HepG2 (cell line): ENCODE measurements around the gene STK39. TPM values are rescaled to one million over a fixed set of nuclear protein-coding genes. Genes with fewer than 3 reads are reported as not detected.

Experiments
- ATAC-seq: fragments of 200-7000 bp; cut with Tn5 transposase; 3 replicates; pipeline ENCODE4 v1.9.1; 2020; ENCODE audit warnings: mild to moderate bottlenecking, moderate library complexity
- BruUV-seq: library from RNA; stranded (reverse); fragments of 400-500 nt; replicated peaks from 2 replicates; lab custom pipeline; 2021; lab: Mats Ljungman, UMichigan
- CTCF ChIA-PET: fragments of 300-600 bp; formaldehyde crosslinking; extraction: SDS; loops from one replicate; lab custom pipeline; 2021; ENCODE audit warnings: low total read pairs, inconsistent platforms, low intra/inter-chr PET ratio; lab: Yijun Ruan, JAX
- POLR2A ChIA-PET: fragments of 350-600 bp; sonication (Branson Sonifier 250); formaldehyde crosslinking; loops from one replicate; lab custom pipeline; 2020; ENCODE audit warnings: antibody characterized with exemption, inconsistent platforms; lab: Yijun Ruan, JAX
- DNase-seq: peaks from one replicate; pipeline ENCODE4 v3.0.0-alpha.2; 2015; ENCODE audit warnings: low spot score
- FAIRE-seq: peaks from 3 replicates; lab custom pipeline; 2011; peaks lifted over from hg19 to GRCh38; lab: Jason Lieb, UNC
- H2AFZ ChIP-seq: one replicate; pipeline ENCODE4 v1.6.1; 2011; ENCODE audit warnings: low read length, inconsistent platforms
- H3K27ac ChIP-seq: fragments of 300-600 bp; 3 replicates; pipeline ENCODE4 v1.8.0; 2011; ENCODE audit warnings: mixed run types, mild to moderate bottlenecking, mixed read lengths, low read length, inconsistent platforms; ENCODE audit not compliant: insufficient read depth; ENCODE audit errors: extremely low read length
- H3K27me3 ChIP-seq, 2 experiments: fragments of 200-600 bp in 1 of 2; 2 replicates in 1 of 2; 3 replicates in 1 of 2; pipeline versions ENCODE4 v1.6.0 to v1.8.0; 2011; ENCODE audit warnings: low read length in 2 of 2, mild to moderate bottlenecking in 2 of 2, moderate library complexity in 2 of 2, inconsistent platforms in 1 of 2; ENCODE audit not compliant: insufficient read depth in 2 of 2, control insufficient read depth in 1 of 2
- H3K36me3 ChIP-seq, 2 experiments: fragments of 200-600 bp in 1 of 2; replicated peaks in 1 of 2; 2 replicates in 1 of 2; 3 replicates in 1 of 2; pipeline versions ENCODE4 v1.5.1 to v1.8.0; 2011; ENCODE audit warnings: low read length in 2 of 2, inconsistent platforms in 1 of 2; ENCODE audit not compliant: insufficient read depth in 2 of 2, control insufficient read depth in 1 of 2
- H3K4me1 ChIP-seq: 2 replicates; pipeline ENCODE4 v1.5.1; 2012; ENCODE audit warnings: low read length, inconsistent platforms; ENCODE audit not compliant: insufficient read depth
- H3K4me2 ChIP-seq: 2 replicates; pipeline ENCODE4 v1.6.0; 2011; ENCODE audit warnings: low read depth, low read length, inconsistent platforms
- H3K4me3 ChIP-seq, 3 experiments: fragments of 200-600 bp in 1 of 3; sonication (generic), shearing (Covaris generic) in 1 of 3; replicated peaks in 1 of 3; 2 replicates each; pipeline ENCODE4 v1.5.1; 2011 to 2016; ENCODE audit warnings: low read length in 3 of 3, inconsistent platforms in 2 of 3, low read depth in 2 of 3, mild to moderate bottlenecking in 2 of 3, control low read depth in 1 of 3, mixed read lengths in 1 of 3; ENCODE audit not compliant: insufficient read depth in 1 of 3
- H3K79me2 ChIP-seq: one replicate; pipeline ENCODE4 v1.6.1; 2011; ENCODE audit warnings: low read length, inconsistent platforms; ENCODE audit not compliant: insufficient read depth
- H3K9ac ChIP-seq: 2 replicates; pipeline ENCODE4 v1.6.0; 2011; ENCODE audit warnings: mild to moderate bottlenecking, low read depth, low read length, inconsistent platforms; ENCODE audit not compliant: insufficient read depth
- H3K9me3 ChIP-seq: 2 replicates; pipeline ENCODE4 v1.5.1; 2012; ENCODE audit warnings: mild to moderate bottlenecking, low read length
- H4K20me1 ChIP-seq: 2 replicates; pipeline ENCODE4 v1.6.0; 2011; ENCODE audit warnings: inconsistent platforms, mild to moderate bottlenecking, low read length, moderate library complexity; ENCODE audit not compliant: insufficient read depth
- CREB1 ChIP-seq, 2 experiments: fragments of 450-650 bp in 1 of 2; IDR thresholded peaks; 2 replicates each; pipeline ENCODE4 v1.6.1; 2016 to 2017; ENCODE audit warnings: control low read depth in 1 of 2, mild to moderate bottlenecking in 1 of 2, missing compliant biosample characterization in 1 of 2, missing genetic modification characterization in 1 of 2
- GATAD2A ChIP-seq: IDR thresholded peaks from 2 replicates; pipeline ENCODE4 v1.6.1; 2016
- RBAK ChIP-seq: sonication (generic); formaldehyde crosslinking; IDR thresholded peaks from 2 replicates; pipeline ENCODE4 v1.5.1; 2020; ENCODE audit warnings: mild to moderate bottlenecking, missing genetic modification reagents
- REPIN1 ChIP-seq: sonication (generic); formaldehyde crosslinking; IDR thresholded peaks from 2 replicates; pipeline ENCODE4 v1.8.0; 2022; ENCODE audit warnings: missing genetic modification reagents, low read depth, mild to moderate bottlenecking, borderline replicate concordance
- RXRA ChIP-seq: sonication (generic); formaldehyde crosslinking; IDR thresholded peaks from 2 replicates; pipeline ENCODE4 v1.5.1; 2020; ENCODE audit warnings: missing genetic modification reagents
- SATB2 ChIP-seq: sonication (generic); formaldehyde crosslinking; IDR thresholded peaks from 2 replicates; pipeline ENCODE4 v1.5.0; 2020; ENCODE audit warnings: missing genetic modification reagents
- SIX4 ChIP-seq: sonication (generic); formaldehyde crosslinking; IDR thresholded peaks from 2 replicates; pipeline ENCODE4 v1.4.0; 2020; ENCODE audit warnings: missing genetic modification reagents
- SMARCE1 ChIP-seq: fragments of 450-650 bp; IDR thresholded peaks from 2 replicates; pipeline ENCODE4 v1.6.1; 2017; ENCODE audit warnings: borderline replicate concordance
- ZEB1 ChIP-seq: IDR thresholded peaks from 2 replicates; pipeline ENCODE4 v1.6.1; 2012; ENCODE audit warnings: mild to moderate bottlenecking, low read depth, inconsistent platforms; ENCODE audit not compliant: insufficient replicate concordance
- ZNF138 ChIP-seq: sonication (generic); formaldehyde crosslinking; IDR thresholded peaks from 2 replicates; pipeline ENCODE4 v1.5.0; 2020; ENCODE audit warnings: mild to moderate bottlenecking, low read depth, missing genetic modification reagents
- ZNF468 ChIP-seq: sonication (generic); formaldehyde crosslinking; IDR thresholded peaks from 2 replicates; pipeline ENCODE4 v1.8.0; 2022; ENCODE audit warnings: mild to moderate bottlenecking, moderate library complexity, missing genetic modification reagents
- ZNF589 ChIP-seq: sonication (generic); formaldehyde crosslinking; conservative IDR thresholded peaks from 2 replicates; pipeline ENCODE4 v1.8.0; 2022; ENCODE audit warnings: mild to moderate bottlenecking, moderate library complexity, missing genetic modification reagents
- WGBS: methylation state at CpG from one replicate; pipeline ENCODE4 v1.1.6; 2017; ENCODE audit warnings: low lambda C conversion rate; 5-methylcytosine and 5-hydroxymethylcytosine counted together
- in situ Hi-C: cut with HindIII; loops from 2 replicates; pipeline ENCODE4 v1.10.0; 2017; ENCODE audit warnings: low pct_unique_long_range_greater_than_20kb; ENCODE audit not compliant: extremely low pct_ligation_motif_present
- intact Hi-C: fragments of 100-400 bp; cut with micrococcal nuclease; formaldehyde crosslinking; loops from one replicate; pipeline ENCODE4 v1.10.0; 2022; ENCODE audit not compliant: unreplicated experiment
- polyA plus RNA-seq, 8 experiments: library from polyadenylated mRNA; depleted of rRNA in 3 of 8; stranded (reverse) in 7 of 8; unstranded in 1 of 8; fragments of >200 nt; fragmentation: Illumina TruSeq in 4 of 8; extraction: Trizol in 4 of 8; gene quantifications; 2 replicates each; pipeline versions ENCODE4 v1.2.1 to v1.2.3, GENCODE V29; 2011 to 2016; ENCODE audit warnings: low read depth in 4 of 8, missing spikeins in 1 of 8, mixed read lengths in 1 of 8; ENCODE audit not compliant: insufficient read depth in 1 of 8
- total RNA-seq, 5 experiments: library from RNA; depleted of rRNA; stranded (reverse); fragments of >200 nt; fragmentation: Illumina TruSeq; extraction: Trizol; gene quantifications; 2 replicates each; pipeline ENCODE4 v1.2.3, GENCODE V29; 2016; ENCODE audit warnings: low read depth in 1 of 5
- TF ChIP-seq, protein P1 (sequence below): sonication (generic); formaldehyde crosslinking; conservative IDR thresholded peaks from 2 replicates; pipeline ENCODE4 v1.4.0; 2020; ENCODE audit warnings: mild to moderate bottlenecking, missing genetic modification reagents, moderate library complexity
- TF ChIP-seq, protein P2 (sequence below): sonication (generic); formaldehyde crosslinking; IDR thresholded peaks from 2 replicates; pipeline ENCODE4 v1.8.1; 2022; ENCODE audit warnings: mild to moderate bottlenecking, missing genetic modification reagents
- TF ChIP-seq, protein P3 (sequence below): sonication (generic); formaldehyde crosslinking; IDR thresholded peaks from 2 replicates; pipeline ENCODE4 v1.8.0; 2022; ENCODE audit warnings: mild to moderate bottlenecking, missing genetic modification reagents, moderate library complexity
- TF ChIP-seq, protein P4 (sequence below): sonication (generic); formaldehyde crosslinking; IDR thresholded peaks from 2 replicates; pipeline ENCODE4 v1.5.0; 2020; ENCODE audit warnings: mild to moderate bottlenecking, missing genetic modification reagents, borderline replicate concordance

STK39 gene
- total and polyA plus RNA-seq, 2 of the 13 experiments (the other 11 are each of a cell fraction or from before 2014, with no cell fraction given) = 27.3 to 38.4 TPM

DNA sequence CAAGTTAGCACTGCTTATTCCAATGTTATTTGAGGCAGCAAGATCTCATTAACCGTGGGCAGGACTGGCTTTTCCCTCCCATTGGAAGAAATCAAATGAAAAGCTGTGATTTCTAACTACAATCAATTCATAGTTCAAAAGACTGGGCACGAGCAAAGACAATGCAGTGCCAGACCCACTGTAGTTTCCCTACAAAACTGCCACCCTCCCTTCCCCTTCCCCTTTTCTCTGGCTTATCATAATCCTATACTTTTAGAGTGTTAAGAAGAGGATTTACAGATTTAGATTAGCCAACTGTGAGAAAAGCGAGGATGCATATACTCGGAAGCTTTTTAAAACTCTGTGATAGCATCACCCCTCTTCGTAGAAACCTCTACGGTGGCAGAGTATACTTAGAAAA, 260.4 kb downstream of the STK39 start:
- WGBS = 96% methylated on average over 6 of the region's 6 CpGs
- no TSS peak for BruUV-seq
- CTCF ChIA-PET = no interaction called here
- TF ChIP-seq CREB1 (IDR thresholded peaks at IDR 0.05) (no peak), CREB1 (CRISPR knock-in tag; IDR thresholded peaks at IDR 0.05) (no peak), RBAK (CRISPR knock-in tag) (no peak), ZNF468 (CRISPR knock-in tag) (no peak), ZNF138 (CRISPR knock-in tag) (no peak), SATB2 (CRISPR knock-in tag) (no peak), REPIN1 (no peak), SIX4 (CRISPR knock-in tag) (no peak), SMARCE1 (no peak), ZEB1 (no peak), ZNF589 (no peak), RXRA (CRISPR knock-in tag) (no peak), GATAD2A (CRISPR knock-in tag) (no peak)
- TF ChIP-seq, protein P1, sequence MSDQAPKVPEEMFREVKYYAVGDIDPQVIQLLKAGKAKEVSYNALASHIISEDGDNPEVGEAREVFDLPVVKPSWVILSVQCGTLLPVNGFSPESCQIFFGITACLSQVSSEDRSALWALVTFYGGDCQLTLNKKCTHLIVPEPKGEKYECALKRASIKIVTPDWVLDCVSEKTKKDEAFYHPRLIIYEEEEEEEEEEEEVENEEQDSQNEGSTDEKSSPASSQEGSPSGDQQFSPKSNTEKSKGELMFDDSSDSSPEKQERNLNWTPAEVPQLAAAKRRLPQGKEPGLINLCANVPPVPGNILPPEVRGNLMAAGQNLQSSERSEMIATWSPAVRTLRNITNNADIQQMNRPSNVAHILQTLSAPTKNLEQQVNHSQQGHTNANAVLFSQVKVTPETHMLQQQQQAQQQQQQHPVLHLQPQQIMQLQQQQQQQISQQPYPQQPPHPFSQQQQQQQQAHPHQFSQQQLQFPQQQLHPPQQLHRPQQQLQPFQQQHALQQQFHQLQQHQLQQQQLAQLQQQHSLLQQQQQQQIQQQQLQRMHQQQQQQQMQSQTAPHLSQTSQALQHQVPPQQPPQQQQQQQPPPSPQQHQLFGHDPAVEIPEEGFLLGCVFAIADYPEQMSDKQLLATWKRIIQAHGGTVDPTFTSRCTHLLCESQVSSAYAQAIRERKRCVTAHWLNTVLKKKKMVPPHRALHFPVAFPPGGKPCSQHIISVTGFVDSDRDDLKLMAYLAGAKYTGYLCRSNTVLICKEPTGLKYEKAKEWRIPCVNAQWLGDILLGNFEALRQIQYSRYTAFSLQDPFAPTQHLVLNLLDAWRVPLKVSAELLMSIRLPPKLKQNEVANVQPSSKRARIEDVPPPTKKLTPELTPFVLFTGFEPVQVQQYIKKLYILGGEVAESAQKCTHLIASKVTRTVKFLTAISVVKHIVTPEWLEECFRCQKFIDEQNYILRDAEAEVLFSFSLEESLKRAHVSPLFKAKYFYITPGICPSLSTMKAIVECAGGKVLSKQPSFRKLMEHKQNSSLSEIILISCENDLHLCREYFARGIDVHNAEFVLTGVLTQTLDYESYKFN (CRISPR knock-in tag) = no peak
- TF ChIP-seq, protein P2, sequence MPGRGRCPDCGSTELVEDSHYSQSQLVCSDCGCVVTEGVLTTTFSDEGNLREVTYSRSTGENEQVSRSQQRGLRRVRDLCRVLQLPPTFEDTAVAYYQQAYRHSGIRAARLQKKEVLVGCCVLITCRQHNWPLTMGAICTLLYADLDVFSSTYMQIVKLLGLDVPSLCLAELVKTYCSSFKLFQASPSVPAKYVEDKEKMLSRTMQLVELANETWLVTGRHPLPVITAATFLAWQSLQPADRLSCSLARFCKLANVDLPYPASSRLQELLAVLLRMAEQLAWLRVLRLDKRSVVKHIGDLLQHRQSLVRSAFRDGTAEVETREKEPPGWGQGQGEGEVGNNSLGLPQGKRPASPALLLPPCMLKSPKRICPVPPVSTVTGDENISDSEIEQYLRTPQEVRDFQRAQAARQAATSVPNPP = no peak
- TF ChIP-seq, protein P3, sequence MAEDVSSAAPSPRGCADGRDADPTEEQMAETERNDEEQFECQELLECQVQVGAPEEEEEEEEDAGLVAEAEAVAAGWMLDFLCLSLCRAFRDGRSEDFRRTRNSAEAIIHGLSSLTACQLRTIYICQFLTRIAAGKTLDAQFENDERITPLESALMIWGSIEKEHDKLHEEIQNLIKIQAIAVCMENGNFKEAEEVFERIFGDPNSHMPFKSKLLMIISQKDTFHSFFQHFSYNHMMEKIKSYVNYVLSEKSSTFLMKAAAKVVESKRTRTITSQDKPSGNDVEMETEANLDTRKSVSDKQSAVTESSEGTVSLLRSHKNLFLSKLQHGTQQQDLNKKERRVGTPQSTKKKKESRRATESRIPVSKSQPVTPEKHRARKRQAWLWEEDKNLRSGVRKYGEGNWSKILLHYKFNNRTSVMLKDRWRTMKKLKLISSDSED (CRISPR knock-in tag) = no peak
- TF ChIP-seq, protein P4, sequence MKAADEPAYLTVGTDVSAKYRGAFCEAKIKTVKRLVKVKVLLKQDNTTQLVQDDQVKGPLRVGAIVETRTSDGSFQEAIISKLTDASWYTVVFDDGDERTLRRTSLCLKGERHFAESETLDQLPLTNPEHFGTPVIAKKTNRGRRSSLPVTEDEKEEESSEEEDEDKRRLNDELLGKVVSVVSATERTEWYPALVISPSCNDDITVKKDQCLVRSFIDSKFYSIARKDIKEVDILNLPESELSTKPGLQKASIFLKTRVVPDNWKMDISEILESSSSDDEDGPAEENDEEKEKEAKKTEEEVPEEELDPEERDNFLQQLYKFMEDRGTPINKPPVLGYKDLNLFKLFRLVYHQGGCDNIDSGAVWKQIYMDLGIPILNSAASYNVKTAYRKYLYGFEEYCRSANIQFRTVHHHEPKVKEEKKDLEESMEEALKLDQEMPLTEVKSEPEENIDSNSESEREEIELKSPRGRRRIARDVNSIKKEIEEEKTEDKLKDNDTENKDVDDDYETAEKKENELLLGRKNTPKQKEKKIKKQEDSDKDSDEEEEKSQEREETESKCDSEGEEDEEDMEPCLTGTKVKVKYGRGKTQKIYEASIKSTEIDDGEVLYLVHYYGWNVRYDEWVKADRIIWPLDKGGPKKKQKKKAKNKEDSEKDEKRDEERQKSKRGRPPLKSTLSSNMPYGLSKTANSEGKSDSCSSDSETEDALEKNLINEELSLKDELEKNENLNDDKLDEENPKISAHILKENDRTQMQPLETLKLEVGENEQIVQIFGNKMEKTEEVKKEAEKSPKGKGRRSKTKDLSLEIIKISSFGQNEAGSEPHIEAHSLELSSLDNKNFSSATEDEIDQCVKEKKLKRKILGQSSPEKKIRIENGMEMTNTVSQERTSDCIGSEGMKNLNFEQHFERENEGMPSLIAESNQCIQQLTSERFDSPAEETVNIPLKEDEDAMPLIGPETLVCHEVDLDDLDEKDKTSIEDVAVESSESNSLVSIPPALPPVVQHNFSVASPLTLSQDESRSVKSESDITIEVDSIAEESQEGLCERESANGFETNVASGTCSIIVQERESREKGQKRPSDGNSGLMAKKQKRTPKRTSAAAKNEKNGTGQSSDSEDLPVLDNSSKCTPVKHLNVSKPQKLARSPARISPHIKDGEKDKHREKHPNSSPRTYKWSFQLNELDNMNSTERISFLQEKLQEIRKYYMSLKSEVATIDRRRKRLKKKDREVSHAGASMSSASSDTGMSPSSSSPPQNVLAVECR (CRISPR knock-in tag) = no peak

More for the DNA sequence above, 260.4 kb downstream of the STK39 start:
- POLR2A ChIA-PET = no interaction called here
- Histone ChIP-seq H3K9me3 (no peaks in the 10 kb centered on the region), H3K9ac (no peak overlapping the region), H3K4me3 (no peak overlapping the region), H4K20me1 (no peaks in the 10 kb centered on the region), H3K36me3 (peaks cover 6 to 11% of the 10 kb centered on the region in 2 experiments), H3K27me3 (no peaks in the 10 kb centered on the region), H2AFZ (no peak overlapping the region), H3K4me2 (no peak overlapping the region), H3K27ac (no peak overlapping the region), H3K79me2 (no peaks in the 10 kb centered on the region), H3K4me1 (no peaks in the 10 kb centered on the region; the same call in 1 of the 2 replicates)
- ATAC-seq (no peak), DNase-seq (no peak), FAIRE-seq (no peak)
- intact Hi-C loops (no loop called here), in situ Hi-C loops (no loop called here)
